DOHH2 (cell line): ENCODE measurements around the gene NET1.

Source experiments
- CTCF ChIP-seq: fragments of 200-600 bp; sonication (generic); IDR thresholded peaks from one replicate; pipeline ENCODE4 v1.5.1; 2014; ENCODE audit warnings: antibody characterized with exemption, mild to moderate bottlenecking, low read depth, low read length; ENCODE audit not compliant: poor library complexity, severe bottlenecking
- EZH2phosphoT487 ChIP-seq: fragments of 200-600 bp; sonication (generic); IDR thresholded peaks from 2 replicates; pipeline ENCODE4 v1.6.1; 2017; ENCODE audit warnings: borderline replicate concordance, mild to moderate bottlenecking, antibody characterized with exemption, low read length, moderate library complexity, mixed read lengths

- TF ChIP-seq CTCF, result no peak
- TF ChIP-seq EZH2phosphoT487, result no peak
Measured at GRCh38 chr10:5458949-5459747, 46.8 kb downstream of the NET1 start.
